ENCODE data around the gene JMJD1C.

The JMJD1C gene

DNA sequence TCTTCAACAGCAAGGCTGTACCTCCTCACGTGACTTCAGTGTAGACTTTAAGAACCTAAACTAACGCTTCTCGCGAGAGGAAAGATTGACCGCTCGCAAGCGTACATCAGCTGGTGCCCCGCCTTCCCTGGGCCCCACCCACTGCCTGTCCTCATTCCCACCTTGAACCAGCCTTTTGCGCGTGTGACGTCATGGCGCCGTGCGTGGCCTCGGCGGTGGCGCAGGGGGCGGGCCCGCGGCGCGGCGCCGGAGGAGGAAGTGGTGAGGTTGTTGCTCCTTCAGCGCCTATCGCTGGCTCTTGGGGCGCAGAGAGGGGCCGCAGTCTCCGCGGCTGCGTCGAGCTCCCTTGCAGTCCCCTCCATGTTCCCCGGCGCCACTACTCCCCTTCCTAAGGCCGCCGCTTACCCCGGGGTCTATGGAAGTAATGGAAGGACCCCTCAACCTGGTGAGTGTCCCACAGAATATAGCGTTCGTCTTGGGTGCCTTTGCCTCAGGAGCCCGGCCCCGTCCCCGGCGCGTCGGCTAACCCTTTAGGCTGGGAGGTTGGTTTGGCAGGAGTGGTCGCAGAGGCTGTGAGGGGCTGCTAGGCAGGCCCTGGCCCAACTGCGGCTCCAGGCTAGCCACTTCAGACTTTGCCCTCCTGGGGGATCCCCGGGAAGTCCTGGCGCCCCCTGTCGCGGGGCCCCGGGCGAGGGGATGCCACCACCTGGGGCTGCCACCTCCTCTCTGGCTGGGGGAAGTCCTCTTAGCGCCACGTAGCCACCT lies 332.5 kb downstream of the JMJD1C start, which contains the start of gene NRBF2:
NRBF2 (plus strand) TSS at position 273 of the 765 bp plus-strand sequence; CDS start at position 416, 143 bp downstream.
- TF ChIP-seq ZFX (IDR thresholded peaks at IDR 0.05) = no peak
- no peak; the same call in 1 of the 2 replicates for TF ChIP-seq CTCF (conservative IDR thresholded peaks at IDR 0.05)
- H3K27ac ChIP-seq = peak within 1 kb of the TSS; percentile 82

DNA sequence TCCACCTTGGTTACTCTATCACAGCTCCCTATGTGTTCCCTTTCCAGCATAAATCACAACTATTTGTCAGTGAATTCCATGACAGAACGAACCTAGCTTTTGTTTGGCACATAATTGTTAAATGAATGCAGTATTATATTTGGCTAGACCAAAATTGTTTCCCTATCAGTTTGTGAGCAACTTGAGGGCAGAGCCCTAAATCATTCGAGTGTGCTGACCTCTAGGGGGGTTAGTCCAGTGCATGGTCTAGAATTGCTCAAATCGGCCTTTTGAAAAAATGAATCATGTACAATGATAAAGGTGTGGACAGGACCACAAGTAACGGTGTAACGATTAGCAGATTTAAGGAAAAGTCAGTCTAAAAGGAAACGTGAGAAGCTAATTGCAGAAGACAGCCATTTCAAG lies 333.1 kb downstream of the JMJD1C start:
- peak overlapping the region; percentile 82 for H3K27ac ChIP-seq
- no peak for TF ChIP-seq CTCF (conservative IDR thresholded peaks at IDR 0.05)
- no peak for TF ChIP-seq ZFX (IDR thresholded peaks at IDR 0.05)

DNA sequence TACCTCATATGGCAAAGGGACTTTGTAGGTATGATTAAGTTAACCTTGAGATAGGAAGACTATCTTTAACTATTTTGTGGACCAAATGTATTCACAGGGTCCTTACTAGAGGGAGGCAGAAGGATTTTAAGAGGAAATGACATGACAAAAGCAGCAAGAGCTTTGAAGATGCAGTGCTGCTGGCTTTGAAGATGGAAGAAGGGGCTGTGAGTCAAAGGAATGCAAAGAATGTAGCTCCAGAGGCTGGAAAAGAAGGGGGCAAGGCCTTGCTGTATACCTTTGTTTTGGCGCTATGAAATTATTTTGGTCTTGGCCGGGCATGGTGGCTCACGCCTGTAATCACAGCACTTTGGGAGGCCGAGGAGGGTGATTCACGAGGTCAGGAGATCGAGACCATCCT lies 335.9 kb downstream of the JMJD1C start:
- no peak for TF ChIP-seq ZFX (IDR thresholded peaks at IDR 0.05)
- TF ChIP-seq CTCF (conservative IDR thresholded peaks at IDR 0.05) = no peak
- H3K27ac ChIP-seq = no peak overlapping the region

DNA sequence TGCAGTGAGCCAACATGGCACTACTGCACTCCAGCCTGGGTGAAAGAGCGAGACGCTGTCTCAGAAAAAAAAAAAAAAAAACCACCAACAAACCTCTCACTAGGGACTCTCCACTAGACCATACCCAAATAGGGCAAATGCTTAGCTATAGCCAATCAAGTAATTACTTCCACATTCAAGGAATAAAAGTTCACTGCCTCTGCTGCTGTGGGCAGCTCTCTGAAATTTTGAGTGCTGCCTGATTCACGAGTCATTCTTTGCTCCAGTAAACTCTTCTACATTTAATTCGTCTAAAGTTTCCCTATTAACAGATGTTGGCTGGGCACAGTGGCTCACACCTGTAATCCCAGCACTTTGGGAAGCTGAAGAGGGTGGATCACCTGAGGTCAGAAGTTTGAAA lies 337.3 kb downstream of the JMJD1C start:
- TF ChIP-seq CTCF (conservative IDR thresholded peaks at IDR 0.05) (no peak), ZFX (IDR thresholded peaks at IDR 0.05) (no peak)
- no peak overlapping the region for H3K27ac ChIP-seq

DNA sequence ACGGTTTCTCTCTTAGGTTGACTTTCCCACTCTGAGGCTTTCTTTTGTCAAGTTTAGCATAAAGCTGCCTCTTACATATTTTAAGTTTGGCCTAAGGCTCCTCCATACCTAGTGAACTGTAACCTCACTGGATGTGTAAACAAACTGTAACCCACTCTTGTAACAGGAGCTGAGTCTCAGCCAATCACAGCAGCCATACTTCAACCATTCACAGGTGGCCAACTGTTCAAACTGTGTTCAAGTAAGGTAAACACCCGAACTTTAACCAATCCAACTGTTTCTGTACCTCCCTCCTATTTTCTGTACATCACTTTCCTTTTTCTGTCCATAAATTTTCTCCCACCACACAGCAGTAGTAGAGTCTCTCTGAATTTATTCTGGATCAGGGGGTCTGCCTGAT lies 340.3 kb downstream of the JMJD1C start:
- H3K27ac ChIP-seq = no peak overlapping the region
- TF ChIP-seq ZFX (IDR thresholded peaks at IDR 0.05) (no peak), CTCF (conservative IDR thresholded peaks at IDR 0.05) (no peak)

- TF ChIP-seq CTCF (conservative IDR thresholded peaks at IDR 0.05) (no peak), ZFX (IDR thresholded peaks at IDR 0.05) (no peak)
- no peak overlapping the region for H3K27ac ChIP-seq
Observed at GRCh38 chr10:63123727-63124362, 341.9 kb downstream of the JMJD1C start.

- no peak for TF ChIP-seq ZFX (IDR thresholded peaks at IDR 0.05)
- no peak for TF ChIP-seq CTCF (conservative IDR thresholded peaks at IDR 0.05)
- no peak overlapping the region for H3K27ac ChIP-seq
Observed at GRCh38 chr10:63120554-63120953, 345.2 kb downstream of the JMJD1C start.

Data from C4-2B (cell line).